GM23248 (cell line): ENCODE measurements around the gene ZNF519.

ENCODE experiments used
- EZH2 ChIP-seq: fragments of 200-600 bp; sonication (generic); IDR thresholded peaks from 2 replicates; pipeline ENCODE4 v1.6.1; 2018; ENCODE audit warnings: antibody characterized with exemption, mild to moderate bottlenecking; ENCODE audit not compliant: insufficient read depth, poor library complexity, severe bottlenecking
- EZH2phosphoT487 ChIP-seq: fragments of 200-600 bp; sonication (generic); IDR thresholded peaks from 2 replicates; pipeline ENCODE4 v1.6.1; 2018; ENCODE audit warnings: antibody characterized with exemption, moderate library complexity, mild to moderate bottlenecking, low read depth; ENCODE audit not compliant: insufficient read depth

- TF ChIP-seq EZH2 (no peak), EZH2phosphoT487 (no peak)
Observed at GRCh38 chr18:14098428-14098827, 33.8 kb downstream of the ZNF519 start.
